HG03571 (cell line): ENCODE results near the gene EWSR1.
"Not testable (repeated sequence)": the region's sequence is repeated elsewhere in the genome, so short reads cannot be mapped to it uniquely, and the experiment has no call there.

Experiments used
- ATAC-seq: cut with Tn5 transposase; IDR thresholded peaks from one replicate; pipeline ENCODE4 v1.9.1; 2021; ENCODE audit not compliant: unreplicated experiment

The EWSR1 gene

DNA sequence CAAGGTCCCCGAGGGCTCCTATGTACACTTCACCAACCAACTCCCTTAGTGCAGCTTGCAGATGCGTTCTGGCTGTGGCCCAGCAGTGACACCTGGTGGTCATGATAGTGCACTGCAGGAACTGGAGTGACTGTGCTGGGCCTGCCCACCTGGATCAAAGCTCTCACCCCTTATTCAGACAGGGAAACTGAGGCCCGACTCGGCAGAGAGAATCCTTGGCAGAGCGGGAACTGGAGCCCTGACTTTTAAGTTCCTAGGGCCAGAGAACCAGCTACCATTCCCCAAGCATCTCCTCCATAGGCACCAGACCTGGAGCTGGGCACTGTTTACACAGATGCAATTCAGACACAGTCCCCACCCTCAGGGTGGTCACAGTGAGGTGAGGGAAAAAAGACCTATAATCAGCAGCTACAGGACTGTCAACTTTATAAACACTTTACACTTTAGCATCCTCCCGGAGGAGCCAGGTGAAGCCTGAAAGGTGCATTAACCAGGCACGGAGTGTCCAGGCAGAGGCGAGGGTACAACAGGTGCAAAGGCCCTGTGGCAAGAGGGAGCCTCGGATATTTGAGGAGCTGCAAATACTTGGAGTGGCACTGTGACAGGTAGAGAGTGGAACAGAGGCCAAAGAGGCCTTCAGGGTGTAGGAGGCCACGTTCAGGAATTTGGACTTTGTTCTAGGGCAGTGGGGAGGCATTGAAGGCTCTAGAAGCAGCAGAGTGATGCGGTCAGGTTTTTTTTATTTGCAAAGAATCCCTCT lies 22.3 kb upstream of the EWSR1 start:
- ATAC-seq, result no peak

DNA sequence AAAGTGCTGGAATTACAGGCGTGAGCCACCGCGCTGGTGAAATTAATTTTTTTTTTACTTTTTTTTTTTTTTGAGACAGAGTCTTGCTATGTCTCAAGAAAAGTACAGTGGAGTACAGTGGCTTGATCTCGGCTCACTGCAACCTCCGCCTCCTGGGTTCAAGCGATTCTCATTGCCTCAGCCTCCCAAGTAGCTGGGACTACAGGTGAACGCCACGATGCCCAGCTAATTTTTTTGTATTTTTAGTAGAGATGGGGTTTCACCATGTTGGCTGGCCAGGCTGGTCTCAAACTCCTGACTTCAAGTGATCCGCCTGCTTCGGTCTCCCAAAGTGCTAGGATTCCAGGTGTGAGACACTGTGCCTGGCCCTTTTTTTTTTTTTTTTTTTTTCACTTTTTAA lies 20.2 kb upstream of the EWSR1 start:
- not testable (repeated sequence) for ATAC-seq

DNA sequence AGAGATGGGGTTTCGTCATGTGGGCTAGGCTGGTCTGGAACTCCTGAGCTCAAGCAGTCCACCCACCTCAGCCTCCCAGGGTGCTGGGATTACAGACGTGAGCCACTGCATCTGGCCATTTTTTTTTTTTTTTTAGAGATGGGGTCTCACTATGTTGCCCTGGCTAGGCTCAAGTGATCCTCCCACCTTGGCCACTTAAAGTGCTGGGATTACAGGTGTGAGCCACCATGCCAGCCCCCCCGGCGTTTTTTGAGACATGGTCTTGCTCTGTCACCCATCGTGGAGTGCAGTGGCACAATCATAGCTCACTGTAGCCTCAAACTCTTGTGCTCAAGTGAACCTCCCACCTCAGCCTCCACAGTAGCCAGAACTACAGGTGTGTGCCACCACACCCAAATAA lies 16.8 kb upstream of the EWSR1 start:
- ATAC-seq, result no peak

DNA sequence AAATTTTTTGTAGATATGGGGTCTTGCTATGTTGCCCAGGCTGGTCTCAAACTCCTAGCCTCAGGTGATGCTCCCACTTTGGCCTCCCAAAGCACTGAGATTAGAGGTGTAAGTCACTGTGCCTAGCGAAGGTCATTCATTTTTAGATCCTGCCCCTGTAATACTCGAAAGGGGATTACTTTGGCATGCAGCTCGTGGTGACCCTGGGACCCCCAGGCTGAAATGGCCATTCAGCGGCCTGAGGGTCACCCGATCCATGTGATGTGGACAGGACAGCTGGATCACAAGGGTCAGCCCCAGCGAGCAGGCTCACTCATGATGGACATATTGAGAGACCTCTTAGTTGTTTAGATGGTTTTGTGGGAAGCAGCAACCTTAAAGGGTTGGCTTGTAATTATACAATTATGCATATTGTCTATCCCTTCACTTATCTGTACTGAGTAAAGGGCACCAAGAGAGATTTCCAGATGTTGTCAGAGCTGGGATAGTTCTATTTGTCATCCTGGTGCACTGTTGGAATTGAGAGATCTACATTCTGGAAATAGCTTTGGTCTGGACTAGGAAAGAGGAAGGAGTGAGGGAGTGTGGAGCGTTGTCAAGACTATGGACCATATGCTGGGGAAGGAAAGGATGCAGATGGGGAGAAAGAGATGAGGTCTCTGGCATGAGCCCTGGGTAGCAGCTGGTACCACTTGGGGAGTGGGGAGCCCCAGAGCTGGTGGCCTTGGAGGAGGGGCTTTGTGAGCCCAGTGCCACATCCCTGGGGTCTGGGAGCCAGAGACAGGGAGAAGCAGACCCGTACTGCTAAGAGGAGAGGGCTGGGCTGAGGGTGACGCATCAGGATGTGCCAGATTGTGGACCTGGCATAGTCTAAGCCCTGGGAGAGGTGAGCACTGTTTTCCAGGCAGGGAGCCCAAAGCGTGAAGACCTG lies 15.8 kb upstream of the EWSR1 start:
- ATAC-seq, result no peak

DNA sequence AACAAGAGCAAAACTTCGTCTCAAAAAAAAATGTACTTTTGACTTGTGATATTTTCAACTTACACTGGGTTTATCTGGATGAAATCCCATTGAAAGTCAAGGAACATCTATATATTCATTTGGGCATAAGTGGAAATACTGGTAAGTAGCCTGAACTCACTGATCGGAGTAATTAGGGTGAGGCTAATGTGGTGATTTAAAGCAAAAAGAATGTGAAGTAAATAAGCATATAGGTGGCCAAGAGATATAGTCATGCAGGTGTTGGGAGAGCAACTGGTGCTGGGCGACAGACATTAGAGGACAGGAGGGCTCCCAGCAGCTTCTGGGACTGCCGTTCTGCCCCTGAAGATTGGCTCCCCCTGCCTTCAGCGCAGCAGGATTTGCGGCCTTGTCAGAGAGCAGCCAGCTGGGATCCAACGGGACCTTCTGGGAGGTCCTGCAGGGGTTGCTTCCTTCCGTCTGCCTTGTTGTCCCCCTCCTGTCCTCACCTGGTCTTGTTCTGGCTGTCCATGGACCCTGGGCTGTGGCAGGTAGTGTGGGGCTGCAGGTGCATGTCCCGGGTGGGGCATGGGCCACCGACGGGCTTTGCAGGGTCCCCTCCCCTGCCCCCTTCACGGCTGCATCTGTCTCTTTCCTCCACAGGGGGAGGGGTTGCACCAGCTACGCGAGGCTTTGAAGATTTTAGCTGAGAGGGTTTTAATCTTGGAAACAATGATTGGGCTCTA lies 14.3 kb upstream of the EWSR1 start:
- no peak for ATAC-seq

DNA sequence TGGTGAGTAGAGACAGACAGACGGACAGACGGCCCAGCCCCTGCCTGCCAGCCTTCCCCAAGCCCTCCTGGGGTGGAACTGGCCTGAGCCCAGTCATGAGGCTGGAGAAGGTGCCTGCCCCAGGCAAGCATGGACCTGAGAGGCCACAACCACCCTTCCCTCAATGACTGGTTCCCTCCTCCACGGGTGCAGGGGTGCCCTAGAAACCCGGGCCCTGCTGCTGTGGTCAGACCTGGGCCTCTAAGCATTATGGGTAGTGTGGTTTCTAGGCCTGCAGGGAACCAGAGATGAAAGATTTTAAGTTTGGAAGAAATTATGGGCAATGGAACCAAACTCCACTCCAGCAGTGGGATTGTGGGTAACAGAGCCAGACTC lies 13.8 kb upstream of the EWSR1 start:
- no peak for ATAC-seq

DNA sequence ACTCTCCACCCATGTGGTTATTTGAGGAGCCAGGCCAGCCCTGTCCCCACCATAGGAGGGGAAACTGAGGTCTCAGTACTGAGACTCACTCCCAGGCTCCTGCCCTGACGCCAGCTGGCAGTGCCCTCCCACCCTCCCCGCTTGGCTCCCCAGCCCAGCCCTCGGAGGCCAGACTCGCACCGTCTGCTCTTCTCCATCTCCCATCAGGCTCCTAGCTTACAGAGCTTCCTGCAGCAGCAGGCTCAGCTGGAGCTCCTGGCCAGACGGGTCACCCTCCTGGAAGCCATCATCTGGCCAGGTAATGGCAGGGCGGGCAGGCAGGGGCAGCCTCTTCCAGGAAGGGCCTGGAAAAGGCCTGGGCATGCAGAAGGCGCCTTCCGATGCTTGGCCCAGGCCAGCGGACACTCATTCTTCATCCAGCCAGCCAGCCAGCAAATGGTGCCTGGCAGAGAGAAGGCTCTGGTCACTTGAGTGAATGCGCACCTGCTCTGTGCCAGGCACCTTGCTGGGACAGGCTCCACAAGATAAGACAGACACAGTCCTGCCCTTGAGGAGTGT lies 12.9 kb upstream of the EWSR1 start:
- ATAC-seq, result no peak

DNA sequence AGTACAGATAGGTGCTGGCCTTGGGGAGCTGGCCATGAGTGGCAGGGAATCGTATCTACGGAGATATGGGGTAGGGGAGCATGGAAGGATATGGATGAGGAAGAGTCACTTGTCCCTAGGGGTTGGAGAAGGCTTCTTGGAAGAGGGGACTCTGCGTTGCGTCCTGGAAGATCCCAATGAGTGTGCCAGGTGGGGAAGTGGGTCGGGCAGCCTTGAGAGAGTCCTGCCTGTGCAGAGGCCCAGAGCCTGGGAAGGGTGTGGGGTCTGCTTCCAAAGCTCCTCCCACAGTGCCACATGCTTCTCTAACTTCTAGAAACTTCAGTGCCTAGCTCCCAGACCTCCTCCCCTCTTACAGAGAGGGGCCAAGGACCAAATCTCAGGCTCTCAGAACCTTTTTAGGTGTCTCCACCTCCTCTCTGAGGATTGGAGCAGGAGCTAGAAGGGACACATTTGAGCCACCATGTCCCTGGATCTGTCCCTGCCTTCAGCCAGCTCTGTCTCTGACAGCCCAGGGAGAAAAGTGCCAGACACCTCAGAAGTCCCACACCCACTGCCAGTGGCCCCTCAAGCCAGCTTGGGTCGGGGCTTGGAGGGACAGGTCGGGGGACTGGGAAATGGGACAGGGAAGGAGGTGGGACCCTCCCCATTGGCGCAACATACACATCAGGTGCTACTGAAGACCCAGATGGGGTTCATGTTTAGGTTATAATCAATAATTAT lies 11.3 kb upstream of the EWSR1 start:
- no peak for ATAC-seq

DNA sequence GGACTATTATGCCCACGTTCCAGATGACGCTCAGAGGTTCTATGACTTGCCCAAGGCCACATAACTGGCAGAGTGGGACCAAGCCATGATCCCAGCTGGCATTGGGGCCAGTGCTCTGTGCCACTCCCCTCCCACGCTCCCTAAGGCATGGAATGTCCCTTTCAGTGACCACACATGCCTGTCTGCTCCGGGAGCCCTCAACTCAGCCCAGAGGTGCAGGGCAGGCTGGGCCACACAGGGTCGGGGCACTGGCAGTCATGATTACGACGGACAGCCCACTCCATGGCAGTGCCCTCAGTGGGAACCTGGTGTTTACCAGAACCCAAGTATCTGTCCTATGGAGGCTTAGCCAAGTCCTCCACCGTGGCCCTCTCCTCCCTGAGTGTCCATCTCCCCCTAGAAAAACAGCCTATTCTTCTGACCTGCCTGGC lies 10.3 kb upstream of the EWSR1 start:
- no peak for ATAC-seq

DNA sequence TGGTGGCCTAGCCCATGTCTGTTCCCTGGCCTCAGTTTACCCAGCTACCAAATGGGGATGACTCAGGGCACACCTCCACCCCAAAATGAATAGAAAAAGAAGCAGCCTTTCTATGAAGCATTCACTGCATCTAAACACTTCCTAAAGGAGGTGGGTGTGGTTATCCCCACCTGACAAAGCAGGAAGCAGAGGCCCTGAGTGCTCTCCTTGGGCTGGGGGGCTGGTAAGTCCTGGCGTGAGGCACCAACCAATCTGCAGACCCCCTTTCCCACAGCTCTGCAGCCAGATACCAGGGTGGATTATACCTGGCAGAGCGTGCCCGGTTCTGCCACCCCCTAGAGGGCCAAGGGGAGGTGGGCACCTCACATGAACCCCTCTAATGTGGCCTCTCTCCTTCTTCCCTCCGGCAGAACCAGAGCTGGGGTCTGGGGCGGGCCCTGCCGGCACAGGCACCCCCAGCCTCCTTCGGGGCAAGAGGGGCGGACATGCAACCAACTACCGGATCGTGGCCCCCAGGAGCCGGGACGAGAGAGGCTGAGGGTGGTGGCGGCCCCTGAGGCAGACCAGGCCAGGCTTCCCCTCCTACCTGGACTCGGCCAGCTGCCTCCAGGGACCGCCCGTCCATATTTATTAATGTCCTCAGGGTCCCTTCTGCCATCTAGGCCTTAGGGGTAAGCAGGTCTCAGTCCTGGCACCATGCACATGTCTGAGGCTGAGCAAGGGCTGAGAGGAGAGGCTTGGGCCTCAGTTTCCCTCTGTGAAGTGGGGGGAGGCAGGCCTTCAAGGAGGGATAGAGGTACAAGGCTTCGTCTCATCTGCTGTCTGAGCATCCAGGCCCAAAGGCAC lies 9.4 kb upstream of the EWSR1 start:
- ATAC-seq, result no peak

DNA sequence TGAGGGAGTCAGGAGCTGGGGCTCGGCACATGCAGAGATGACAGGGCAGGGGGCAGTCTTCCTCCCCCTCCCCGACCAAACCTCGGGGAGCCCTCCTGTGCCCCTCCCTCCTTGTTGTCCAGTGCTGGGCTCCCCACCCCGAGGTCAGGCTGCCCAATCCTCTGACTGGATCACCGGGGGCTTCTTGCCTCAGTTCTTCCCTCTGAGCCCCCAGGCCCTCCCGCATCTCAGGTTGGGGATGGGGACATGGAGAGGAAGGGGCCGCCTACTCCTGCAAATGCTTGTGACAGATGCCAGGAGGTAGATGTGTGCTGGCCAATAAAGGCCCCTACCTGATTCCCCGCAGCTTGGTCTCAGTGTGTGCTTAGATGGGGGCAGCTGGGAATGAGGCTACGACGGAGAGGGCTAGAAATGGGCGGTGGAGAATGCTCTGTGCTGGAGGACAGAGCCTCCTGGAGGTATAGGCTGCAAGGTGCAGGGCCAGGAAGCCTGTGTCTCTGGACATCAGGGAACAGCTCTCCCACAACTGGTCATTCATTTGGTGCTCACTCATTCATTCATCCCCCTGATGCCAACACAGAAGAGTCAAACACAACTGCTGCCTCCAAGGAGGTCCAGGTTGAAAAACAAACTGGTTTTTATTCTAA lies 8.7 kb upstream of the EWSR1 start:
- ATAC-seq, result no peak

DNA sequence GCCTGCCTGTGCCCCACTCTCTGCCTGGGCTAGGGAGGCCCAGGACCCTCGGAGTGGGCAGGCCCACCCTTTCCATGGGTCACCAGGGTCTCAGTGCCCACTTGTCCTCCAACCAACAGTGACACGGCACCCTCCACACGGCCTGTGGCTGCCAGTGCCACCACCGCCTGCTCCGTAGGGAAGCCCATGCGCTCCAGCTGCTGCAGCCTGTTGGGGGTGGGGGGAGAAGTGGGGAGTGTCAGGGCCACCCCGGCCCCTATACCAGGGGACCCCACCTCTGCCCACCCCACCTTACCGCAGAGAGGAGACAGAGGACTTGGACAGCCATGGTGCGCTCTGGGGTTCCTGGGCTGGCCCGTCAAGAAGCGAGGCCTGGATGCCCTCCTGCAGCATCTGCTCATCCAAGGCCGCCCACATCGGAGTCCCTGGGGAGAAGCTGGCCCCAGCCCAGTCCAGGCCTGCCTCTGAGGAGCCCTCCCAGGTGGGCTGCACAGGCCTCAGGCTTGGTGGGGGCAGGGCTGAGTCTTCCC lies 8.0 kb upstream of the EWSR1 start:
- no peak for ATAC-seq

DNA sequence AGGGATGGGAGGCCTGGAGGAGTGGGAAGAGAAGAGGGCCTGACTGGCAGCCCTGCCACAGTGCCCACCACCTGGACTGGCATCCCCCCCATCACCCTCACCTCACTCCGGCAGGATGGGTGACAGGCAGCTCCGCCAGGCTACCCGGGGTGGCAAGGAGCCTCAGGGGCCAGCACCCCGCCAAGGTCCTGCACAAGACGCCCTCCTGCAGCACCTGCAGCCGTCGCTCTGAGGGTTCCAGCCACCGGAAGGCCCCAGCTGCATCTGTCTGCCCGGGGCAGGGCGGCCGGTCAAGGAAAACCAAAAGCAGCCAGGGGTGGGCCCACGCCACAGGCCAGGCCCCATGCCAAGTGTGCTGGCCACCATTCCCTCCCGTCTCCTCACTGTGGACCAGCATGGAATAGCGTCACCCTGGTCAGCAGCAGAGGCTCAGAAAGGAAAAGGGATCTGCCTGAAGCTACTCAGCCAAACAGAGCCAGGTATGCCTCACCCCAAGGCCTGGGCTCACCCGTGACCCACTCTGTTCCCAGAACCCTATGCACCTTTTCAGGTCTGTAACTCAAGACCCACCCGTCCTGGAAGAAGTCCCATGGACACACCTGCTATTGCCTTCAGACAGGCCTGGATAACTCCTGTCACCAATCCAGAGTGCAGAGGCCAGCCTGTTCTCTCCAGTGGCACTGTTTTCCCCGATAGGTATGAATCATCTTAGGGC lies 7.3 kb upstream of the EWSR1 start:
- no peak for ATAC-seq

DNA sequence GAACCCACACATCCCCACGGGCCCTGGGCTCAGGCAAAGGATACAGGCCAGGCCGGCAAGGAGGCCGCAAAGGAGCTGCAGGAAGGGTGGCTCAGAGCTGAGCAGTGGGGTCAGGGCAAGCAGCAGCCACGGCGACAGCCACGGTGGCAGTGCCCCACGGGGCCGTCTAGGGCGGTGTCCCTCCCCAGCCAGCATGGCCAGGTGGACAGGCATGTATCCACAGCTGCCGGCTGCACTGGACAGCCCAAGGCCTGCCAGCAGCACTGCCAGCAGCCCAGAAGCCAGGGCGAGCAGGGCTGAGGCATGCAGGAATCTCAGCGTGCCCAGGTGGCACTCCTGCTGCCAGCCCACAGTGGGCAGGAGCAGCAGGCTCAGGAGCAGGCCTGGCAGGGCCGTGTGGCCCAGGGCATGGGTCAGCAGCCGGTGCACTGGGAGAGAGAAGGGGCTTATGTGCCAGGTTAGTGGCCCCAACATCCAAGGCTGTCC lies 4.2 kb upstream of the EWSR1 start:
- ATAC-seq, result no peak

DNA sequence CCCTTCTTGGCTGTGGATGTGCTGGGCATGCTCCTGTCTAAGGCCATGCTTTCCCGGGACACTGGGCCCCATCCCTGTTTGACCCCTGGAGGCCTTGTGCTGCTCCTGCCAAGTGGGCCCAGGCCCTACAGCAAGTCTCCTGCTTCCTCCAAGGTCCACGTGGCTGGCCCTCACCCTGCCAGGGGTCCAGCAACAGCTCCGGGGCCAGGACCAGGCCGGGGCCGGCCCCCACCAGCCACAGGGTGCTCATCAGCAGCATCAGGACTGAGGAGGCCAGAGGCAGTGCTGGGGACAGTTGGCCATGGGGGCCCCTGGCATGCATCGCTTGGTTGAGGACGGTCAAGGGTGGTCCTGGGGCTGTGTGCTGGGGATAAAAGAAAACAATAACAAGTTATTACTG lies 2.8 kb upstream of the EWSR1 start:
- no peak for ATAC-seq

DNA sequence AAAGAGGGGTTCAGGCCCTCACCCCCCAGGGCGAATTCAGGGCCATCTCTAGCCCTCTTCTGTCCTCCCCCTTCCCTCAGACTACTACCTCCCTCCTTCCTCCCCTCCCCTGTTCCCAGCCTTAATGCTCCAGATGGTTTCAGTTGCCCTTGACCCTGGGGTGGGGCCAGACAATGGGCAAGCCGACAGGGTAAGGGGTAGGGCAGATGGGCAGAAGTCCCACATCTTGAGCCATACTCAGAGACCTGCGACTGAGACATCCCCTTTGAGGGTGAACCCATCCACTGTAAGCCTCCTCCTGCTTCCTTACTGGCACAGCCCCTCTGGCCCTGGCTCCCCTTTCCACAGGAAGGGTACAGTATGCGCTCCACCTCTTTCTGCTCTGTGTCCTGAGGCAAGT lies 2.1 kb upstream of the EWSR1 start:
- ATAC-seq, result no peak

DNA sequence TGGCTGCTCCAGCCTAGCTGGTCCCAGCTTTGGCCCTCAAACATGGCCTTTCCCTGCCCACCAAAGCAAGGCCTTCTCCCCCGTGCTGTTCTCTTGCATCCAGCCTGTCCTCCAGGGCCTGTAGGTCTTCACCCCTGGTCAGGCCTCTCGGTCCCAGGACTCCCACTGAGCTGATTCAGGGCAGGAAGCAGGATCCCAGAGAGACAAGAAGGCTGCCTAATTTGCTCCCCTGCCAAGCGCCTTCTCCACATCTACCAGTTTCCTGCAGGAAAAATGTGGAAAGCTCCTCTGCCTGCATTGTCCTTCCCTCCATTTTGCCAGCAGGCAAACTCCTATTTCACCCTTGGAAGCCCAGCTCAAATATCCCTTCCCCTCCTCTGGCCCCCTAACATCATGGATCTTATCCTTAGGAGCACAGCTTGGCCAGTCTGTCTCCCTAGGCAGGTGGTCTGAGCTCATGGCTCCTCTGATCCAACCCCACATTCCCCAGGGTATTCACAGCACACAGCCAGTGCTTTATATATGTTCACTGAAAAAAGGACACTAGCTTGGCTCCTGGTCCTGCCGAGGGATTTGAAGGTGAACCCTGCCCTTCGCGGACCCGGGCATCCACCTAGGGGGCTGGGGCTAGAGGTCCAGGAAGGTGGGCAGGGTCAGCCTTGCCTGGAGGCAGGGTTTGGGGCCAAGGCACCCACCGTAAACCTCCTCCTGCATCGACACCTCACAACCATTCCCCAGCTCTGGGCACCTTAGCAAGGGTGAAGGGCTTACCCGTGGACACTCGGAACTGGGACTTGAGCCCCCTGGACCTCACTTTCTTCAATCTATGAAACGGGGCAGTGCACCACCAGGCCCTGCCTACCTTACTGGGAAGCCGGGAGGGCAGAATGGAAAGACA lies 1.3 kb upstream of the EWSR1 start:
- ATAC-seq, result no peak
